SH-SY5Y (cell line): Measurements from ENCODE around the gene EDRF1.

Experiments
- GATA2 ChIP-seq: IDR thresholded peaks from 2 replicates; pipeline ENCODE4 v1.6.1; 2011; ENCODE audit warnings: mild to moderate bottlenecking, low read depth, low read length
- GATA3 ChIP-seq: IDR thresholded peaks from 2 replicates; pipeline ENCODE4 v1.6.1; 2011; ENCODE audit warnings: low read depth, mild to moderate bottlenecking, low read length, moderate library complexity

DNA sequence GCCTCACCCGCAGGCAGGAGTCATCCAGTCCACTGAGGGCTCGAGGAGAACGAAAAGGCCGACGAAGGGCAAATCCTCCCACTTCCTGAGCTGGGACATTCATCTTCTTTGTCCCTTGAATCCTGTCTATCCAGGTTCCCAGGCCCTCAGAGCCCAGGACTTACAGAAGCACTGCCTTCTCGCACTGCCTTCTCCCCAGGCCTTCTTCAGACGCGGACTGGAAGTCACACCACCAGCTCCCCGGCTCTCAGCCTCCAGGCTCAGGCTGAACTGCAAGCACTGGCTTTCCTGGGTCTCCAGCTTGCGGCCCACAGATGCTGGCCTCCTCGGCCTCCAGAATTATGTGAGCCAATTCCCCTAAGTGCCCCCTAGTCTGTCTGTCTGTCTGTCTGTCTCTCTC lies 62.5 kb downstream of the EDRF1 start:
- TF ChIP-seq GATA2 (no peak), GATA3 (no peak)
